ENCODE data around the gene TMPRSS11A.

DNA sequence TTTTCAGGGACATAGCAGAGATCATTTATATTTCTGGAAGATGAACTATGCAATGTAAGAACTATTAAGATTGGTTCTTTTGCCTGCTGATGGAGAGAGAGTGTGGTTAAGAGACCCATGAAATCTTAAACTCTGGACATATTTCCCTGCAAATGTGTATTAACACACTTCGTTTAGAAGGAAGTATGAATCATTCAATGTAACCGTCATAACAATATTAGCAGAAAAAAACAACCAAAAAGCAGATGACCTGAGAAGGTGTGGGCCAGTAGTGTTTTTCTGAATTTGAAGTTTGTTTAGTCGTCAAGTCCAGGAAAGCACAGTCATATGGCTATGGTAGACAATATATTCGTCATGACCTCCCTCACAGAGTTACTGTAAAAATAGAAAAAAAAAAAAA, 77.0 kb downstream of the TMPRSS11A start:
- TF ChIP-seq CTCF (IDR thresholded peaks at IDR 0.05; ENCODE audit: low read depth, low read length) (no peak), POLR2A (IDR thresholded peaks at IDR 0.05; ENCODE audit: extremely low read depth, insufficient read length) (no peak)
